IMR-90 (cell line): ENCODE data around the gene ANKRD11. TPM values are rescaled to one million over a fixed set of nuclear protein-coding genes. Genes with fewer than 3 reads are reported as not detected.

Experiments used
- ATAC-seq: fragments of 200-7000 bp; cut with Tn5 transposase; 2 replicates; pipeline ENCODE4 v1.9.1; 2020; ENCODE audit warnings: low read depth, mild to moderate bottlenecking, moderate library complexity
- BruUV-seq: library from RNA; stranded (reverse); fragments of 400-500 nt; replicated peaks from 2 replicates; lab custom pipeline; 2021; lab: Mats Ljungman, UMichigan
- CTCF ChIA-PET: fragments of 300-600 bp; formaldehyde crosslinking; extraction: SDS; loops from one replicate; lab custom pipeline; 2021; ENCODE audit warnings: antibody characterized with exemption; lab: Yijun Ruan, JAX
- POLR2A ChIA-PET: fragments of 300-600 bp; sonication (Branson Sonifier 250); formaldehyde crosslinking; loops from one replicate; lab custom pipeline; 2022; ENCODE audit warnings: antibody characterized with exemption; ENCODE audit not compliant: unreplicated experiment; lab: Charles Lee
- DNase-seq: peaks from one replicate; pipeline ENCODE4 v3.0.0; 2013
- H2AFZ ChIP-seq: replicated peaks from 2 replicates; pipeline ENCODE3; 2013; ENCODE audit warnings: low read length, mild to moderate bottlenecking; ENCODE audit not compliant: poor library complexity
- H2AK5ac ChIP-seq: 2 replicates; pipeline ENCODE4 v1.6.1; 2013; ENCODE audit warnings: low read depth, low read length, inconsistent platforms
- H2AK9ac ChIP-seq: replicated peaks from 2 replicates; pipeline ENCODE3; 2013; ENCODE audit warnings: mild to moderate bottlenecking, low read depth, low read length, moderate library complexity; ENCODE audit not compliant: poor library complexity
- H2BK120ac ChIP-seq: 2 replicates; pipeline ENCODE4 v1.6.1; 2013; ENCODE audit warnings: low read depth, low read length, inconsistent platforms
- H2BK15ac ChIP-seq: 3 replicates; pipeline ENCODE4 v1.6.1; 2013; ENCODE audit warnings: low read depth, low read length, inconsistent platforms
- H2BK20ac ChIP-seq: 2 replicates; pipeline ENCODE4 v1.6.1; 2013; ENCODE audit warnings: low read depth, mild to moderate bottlenecking, inconsistent platforms, low read length, moderate library complexity
- H2BK5ac ChIP-seq: 2 replicates; pipeline ENCODE4 v1.6.1; 2013; ENCODE audit warnings: mild to moderate bottlenecking, low read depth, low read length, inconsistent platforms; ENCODE audit not compliant: poor library complexity, severe bottlenecking
- H3K14ac ChIP-seq: replicated peaks from 2 replicates; pipeline ENCODE4 v1.6.1; 2013; ENCODE audit warnings: low read depth, low read length, inconsistent platforms
- H3K18ac ChIP-seq: 2 replicates; pipeline ENCODE4 v1.6.1; 2013; ENCODE audit warnings: low read depth, low read length, control low read depth
- H3K23ac ChIP-seq: 2 replicates; pipeline ENCODE4 v1.6.1; 2013; ENCODE audit warnings: low read depth, low read length, inconsistent platforms
- H3K27ac ChIP-seq: 2 replicates; pipeline ENCODE4 v1.5.1; 2013; ENCODE audit warnings: mild to moderate bottlenecking, control low read depth, low read length; ENCODE audit not compliant: insufficient read depth
- H3K27me3 ChIP-seq: 2 replicates; pipeline ENCODE4 v1.6.1; 2013; ENCODE audit warnings: low read length; ENCODE audit not compliant: control insufficient read depth, insufficient read depth
- H3K36me3 ChIP-seq: 2 replicates; pipeline ENCODE4 v1.6.1; 2013; ENCODE audit warnings: low read length, mixed read lengths; ENCODE audit not compliant: control insufficient read depth, insufficient read depth
- H3K4ac ChIP-seq: 2 replicates; pipeline ENCODE4 v1.6.1; 2013; ENCODE audit warnings: low read depth, low read length, inconsistent platforms
- H3K4me1 ChIP-seq: 2 replicates; pipeline ENCODE4 v1.6.1; 2013; ENCODE audit warnings: low read length, mixed read lengths; ENCODE audit not compliant: control insufficient read depth, insufficient read depth
- H3K4me2 ChIP-seq: 2 replicates; pipeline ENCODE4 v1.6.1; 2013; ENCODE audit warnings: low read depth, mild to moderate bottlenecking, control low read depth, low read length, moderate library complexity
- H3K4me3 ChIP-seq: 2 replicates; pipeline ENCODE4 v1.5.1; 2013; ENCODE audit warnings: low read depth, mild to moderate bottlenecking, control low read depth, low read length, moderate library complexity; ENCODE audit not compliant: insufficient read depth
- H3K56ac ChIP-seq: 2 replicates; pipeline ENCODE4 v1.6.1; 2013; ENCODE audit warnings: low read length, inconsistent platforms; ENCODE audit not compliant: insufficient read depth; ENCODE audit errors: extremely low read depth
- H3K79me1 ChIP-seq, 2 experiments: 2 replicates each; pipeline ENCODE4 v1.6.1; 2013; ENCODE audit warnings: low read length in 2 of 2, inconsistent platforms in 1 of 2, low read depth in 1 of 2
- H3K9ac ChIP-seq: 2 replicates; pipeline ENCODE4 v1.6.1; 2013; ENCODE audit warnings: low read depth, low read length, control low read depth
- H3K9me1 ChIP-seq: 2 replicates; pipeline ENCODE4 v1.6.1; 2013; ENCODE audit warnings: low read length, inconsistent platforms; ENCODE audit not compliant: insufficient read depth
- H3K9me3 ChIP-seq: 2 replicates; pipeline ENCODE4 v1.6.1; 2013; ENCODE audit warnings: low read length; ENCODE audit not compliant: control insufficient read depth, insufficient read depth
- H4K20me1 ChIP-seq: 2 replicates; pipeline ENCODE4 v1.6.1; 2013; ENCODE audit warnings: low read length, inconsistent platforms; ENCODE audit not compliant: insufficient read depth
- H4K5ac ChIP-seq: 2 replicates; pipeline ENCODE4 v1.6.1; 2013; ENCODE audit warnings: mild to moderate bottlenecking, low read depth, low read length, control low read depth
- H4K8ac ChIP-seq, 2 experiments: 2 replicates each; pipeline ENCODE4 v1.6.1; 2013; ENCODE audit warnings: low read depth in 2 of 2, low read length in 2 of 2, control low read depth in 1 of 2, inconsistent platforms in 1 of 2
- H4K91ac ChIP-seq: 2 replicates; pipeline ENCODE4 v1.6.1; 2013; ENCODE audit warnings: low read depth, low read length, inconsistent platforms; ENCODE audit not compliant: insufficient read depth
- CEBPB ChIP-seq: IDR thresholded peaks from 2 replicates; pipeline ENCODE4 v1.6.1; 2012; ENCODE audit warnings: low read depth, low read length, improper control_type of control experiment
- RFX5 ChIP-seq: IDR thresholded peaks from 2 replicates; pipeline ENCODE4 v1.8.0; 2012; ENCODE audit warnings: low read depth, mild to moderate bottlenecking, low read length, moderate library complexity
- WGBS, 2 experiments: methylation state at CpG; one replicate each; pipeline versions ENCODE4 v1.1.5 to v1.1.7; 2013; ENCODE audit warnings: missing lambda C conversion rate in 2 of 2; ENCODE audit not compliant: insufficient read length in 1 of 2; ENCODE audit errors: extremely low coverage in 2 of 2; 5-methylcytosine and 5-hydroxymethylcytosine counted together
- dilution Hi-C: fragments of 300-500 bp; cut with HindIII; formaldehyde crosslinking; loops from one replicate; pipeline ENCODE4 v1.14.3; 2018; ENCODE audit warnings: low sequenced_read_pairs; ENCODE audit not compliant: unreplicated experiment
- in situ Hi-C: fragments of 300-500 bp; cut with MboI; formaldehyde crosslinking; loops from 3 replicates; pipeline ENCODE4 v1.14.3; 2019; ENCODE audit warnings: low sequenced_read_pairs, inconsistent platforms, mixed read lengths
- intact Hi-C: fragments of 100-400 bp; cut with micrococcal nuclease; formaldehyde crosslinking; loops from 2 replicates; pipeline ENCODE4 v1.10.0; 2022
- polyA plus RNA-seq, 3 experiments: library from polyadenylated mRNA; depleted of rRNA; stranded (reverse); fragments of >200 nt; gene quantifications; 2 replicates each; pipeline ENCODE4 v1.2.3, GENCODE V29; 2012; ENCODE audit warnings: low replicate concordance in 1 of 3
- total RNA-seq: library from RNA; depleted of rRNA; stranded (reverse); fragments of >200 nt; gene quantifications from 2 replicates; pipeline ENCODE4 v1.2.3, GENCODE V29; 2012

The ANKRD11 gene
- total and polyA plus RNA-seq, 2 of the 4 experiments (the other 2 are of a cell fraction): 46.8 to 71.9 TPM

DNA sequence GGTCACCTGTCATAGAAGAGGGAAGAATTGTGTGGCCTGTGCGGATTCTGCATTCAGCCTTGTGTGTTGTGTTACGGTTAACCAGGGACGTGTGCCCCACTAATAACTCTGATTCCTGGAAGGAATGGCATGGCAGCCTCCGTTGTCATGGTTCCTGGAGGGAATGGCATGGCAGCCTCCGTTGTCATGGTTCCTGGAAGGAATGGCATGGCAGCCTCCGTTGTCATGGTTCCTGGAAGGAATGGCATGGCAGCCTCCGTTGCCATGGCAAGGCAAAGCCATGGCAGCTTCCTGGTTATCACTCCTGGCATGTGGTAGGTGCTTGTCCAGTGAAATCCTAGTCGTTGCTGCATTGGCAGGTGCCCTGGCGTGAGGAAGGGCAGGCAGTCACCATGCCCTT is 26.8 kb upstream of the ANKRD11 start:
- Histone ChIP-seq H2BK20ac (no peak overlapping the region), H2BK120ac (no peak overlapping the region), H2BK5ac (no peak overlapping the region), H2AK9ac (no peak overlapping the region), H3K18ac (no peak overlapping the region), H3K9me1 (peaks cover 3% of the 10 kb centered on the region), H3K9ac (no peak overlapping the region), H2AK5ac (no peak overlapping the region), H3K56ac (no peak overlapping the region), H3K27ac (no peak overlapping the region), H4K91ac (no peak overlapping the region), H3K14ac (no peak overlapping the region), H4K5ac (no peak overlapping the region), H2BK15ac (no peak overlapping the region), H4K8ac (no peak overlapping the region), H3K36me3 (peaks cover 62% of the 10 kb centered on the region), H2AFZ (no peak overlapping the region), H3K79me1 (peaks cover 33 to 58% of the 10 kb centered on the region in 2 experiments), H3K4me1 (no peaks in the 10 kb centered on the region), H3K27me3 (no peaks in the 10 kb centered on the region), H3K4ac (no peak overlapping the region), H3K9me3 (no peaks in the 10 kb centered on the region), H4K20me1 (peaks cover 22% of the 10 kb centered on the region), H3K4me3 (no peak overlapping the region), H3K23ac (no peak overlapping the region), H3K4me2 (no peak overlapping the region)
- POLR2A ChIA-PET: no interaction called here
- no peak for ATAC-seq
- dilution Hi-C loops (no loop called here), in situ Hi-C loops (no loop called here), intact Hi-C loops (no loop called here)
- 100% methylated on average over 5 of the region's 9 CpGs; no CpG with 5 or more reads in 1 of the 2 experiments for WGBS, 2 experiments
- TF ChIP-seq CEBPB (no peak), RFX5 (no peak)
- CTCF ChIA-PET: no interaction called here
- no TSS peak for BruUV-seq
- DNase-seq: no peak
